GM21367 (cell line): Measurements from ENCODE around the gene RIN3.
"Not testable (repeated sequence)": the region's sequence is repeated elsewhere in the genome, so short reads cannot be mapped to it uniquely, and the experiment has no call there.

ENCODE experiments used
- ATAC-seq: cut with Tn5 transposase; IDR thresholded peaks from one replicate; pipeline ENCODE4 v1.9.1; 2021; ENCODE audit not compliant: unreplicated experiment

The RIN3 gene

DNA sequence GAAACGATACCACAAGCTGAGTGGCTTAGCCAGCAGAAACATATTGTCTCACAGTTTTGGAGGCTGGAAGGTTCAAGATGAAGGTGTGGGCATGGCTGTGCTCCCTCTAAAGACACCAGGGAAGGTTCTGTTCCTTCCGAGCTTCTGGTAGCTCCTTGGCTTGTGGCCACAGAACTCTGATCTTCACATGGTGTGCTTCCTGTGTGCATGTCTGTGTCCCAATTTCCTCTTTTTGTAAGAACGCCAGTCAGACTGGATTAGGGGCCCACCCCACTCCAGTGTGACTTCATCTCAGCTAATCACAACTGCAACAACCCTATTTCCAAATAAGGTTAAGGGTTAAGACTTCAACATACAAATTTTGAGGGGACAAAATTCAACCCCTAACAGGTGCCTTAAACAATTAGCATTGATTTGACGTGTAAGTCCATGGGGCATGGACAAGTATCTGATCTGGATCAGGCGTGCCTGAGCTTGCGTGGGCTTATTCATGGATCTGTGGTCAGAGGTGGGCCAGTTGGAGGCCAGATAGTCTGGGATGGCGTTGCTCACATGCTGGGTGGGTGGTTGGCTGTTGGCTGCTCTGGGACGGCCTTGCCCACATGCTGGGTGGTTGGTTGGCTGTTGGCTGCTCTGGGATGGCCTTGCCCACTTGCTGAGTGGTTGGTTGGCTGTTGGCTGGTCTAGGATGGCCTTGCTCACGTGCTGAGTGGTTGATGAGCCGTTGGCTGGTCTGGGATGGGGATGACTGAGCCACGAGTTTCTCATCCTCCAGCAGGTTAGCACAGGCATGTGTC is 146.4 kb downstream of the RIN3 start:
- no peak for ATAC-seq

DNA sequence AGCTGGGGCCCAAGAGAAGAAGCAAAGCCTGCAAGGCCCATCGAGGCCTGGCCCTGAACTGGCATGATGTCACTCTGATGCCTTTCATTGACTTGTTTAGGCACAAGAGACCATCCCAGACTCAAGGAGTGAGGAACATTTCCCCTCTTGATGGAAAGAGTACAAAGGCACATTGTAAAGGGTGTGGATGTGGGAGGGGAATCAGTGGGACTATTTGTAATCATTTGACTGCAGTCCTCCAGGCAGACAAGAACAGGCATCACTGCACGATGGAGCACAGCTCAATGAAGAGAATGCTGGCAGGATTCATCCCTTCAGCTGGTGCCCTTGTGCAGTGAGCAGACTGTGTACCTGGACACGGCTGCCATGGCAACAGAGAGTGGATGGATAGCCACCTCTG is 147.0 kb downstream of the RIN3 start:
- no peak for ATAC-seq

DNA sequence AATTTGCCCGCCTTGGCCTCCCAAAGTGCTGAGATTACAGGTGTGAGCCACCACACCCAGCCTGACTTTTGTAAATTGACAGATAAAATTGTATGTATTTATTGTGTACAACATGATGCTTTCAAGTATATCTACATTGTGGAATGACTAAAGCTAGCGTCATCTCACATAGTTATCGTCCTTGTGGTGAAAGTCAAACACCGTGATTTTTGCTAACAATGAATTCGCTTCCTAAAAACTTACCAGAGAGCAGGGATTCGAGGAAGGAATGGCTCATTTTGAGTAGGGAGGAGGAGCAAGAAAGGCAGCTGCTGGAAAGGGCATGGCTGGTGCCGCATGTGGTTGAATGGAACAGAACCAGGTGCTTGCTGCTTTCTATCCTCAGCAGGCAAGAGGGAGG is 149.5 kb downstream of the RIN3 start:
- no peak for ATAC-seq

DNA sequence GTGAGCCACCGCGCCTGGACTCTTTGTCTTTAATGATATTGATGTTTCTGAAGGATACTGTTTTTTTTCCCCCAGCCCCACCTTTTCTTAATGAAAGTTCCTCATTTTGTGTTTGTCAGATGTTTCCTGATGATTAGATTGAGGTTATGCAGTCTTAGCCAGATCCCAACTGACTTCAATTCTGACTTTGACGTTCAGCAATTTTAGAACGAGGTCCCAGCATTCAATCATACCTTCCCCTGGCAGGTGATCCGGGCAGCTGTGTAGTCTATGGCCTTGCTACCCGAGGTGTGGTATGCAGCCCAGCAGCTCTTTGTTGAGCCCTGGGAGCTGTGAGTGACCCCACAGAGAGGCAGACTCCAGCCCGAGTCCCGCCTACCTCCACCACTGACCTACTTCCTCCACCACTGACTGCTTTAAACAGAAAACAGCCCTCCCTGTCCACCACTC is 152.1 kb downstream of the RIN3 start:
- no peak for ATAC-seq

DNA sequence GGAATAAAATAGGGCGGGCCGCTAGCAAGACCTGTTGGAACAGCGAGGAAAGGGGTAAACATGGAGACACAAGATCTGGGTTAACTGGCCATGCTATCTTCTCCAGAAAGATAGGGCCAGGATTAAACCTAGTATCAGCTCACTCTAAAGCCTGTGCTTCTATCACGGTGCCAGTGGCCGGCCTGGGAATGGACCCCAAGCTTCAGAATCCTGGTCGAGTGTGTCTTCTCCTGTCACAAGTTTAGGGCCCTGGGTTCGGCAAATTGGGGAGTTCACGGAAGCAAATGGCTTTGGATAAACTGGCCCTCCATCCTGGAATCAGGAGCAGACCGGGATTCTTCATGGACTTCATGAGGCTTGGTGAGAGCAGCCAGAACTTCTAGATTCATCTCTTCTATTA is 152.7 kb downstream of the RIN3 start:
- ATAC-seq, result no peak

DNA sequence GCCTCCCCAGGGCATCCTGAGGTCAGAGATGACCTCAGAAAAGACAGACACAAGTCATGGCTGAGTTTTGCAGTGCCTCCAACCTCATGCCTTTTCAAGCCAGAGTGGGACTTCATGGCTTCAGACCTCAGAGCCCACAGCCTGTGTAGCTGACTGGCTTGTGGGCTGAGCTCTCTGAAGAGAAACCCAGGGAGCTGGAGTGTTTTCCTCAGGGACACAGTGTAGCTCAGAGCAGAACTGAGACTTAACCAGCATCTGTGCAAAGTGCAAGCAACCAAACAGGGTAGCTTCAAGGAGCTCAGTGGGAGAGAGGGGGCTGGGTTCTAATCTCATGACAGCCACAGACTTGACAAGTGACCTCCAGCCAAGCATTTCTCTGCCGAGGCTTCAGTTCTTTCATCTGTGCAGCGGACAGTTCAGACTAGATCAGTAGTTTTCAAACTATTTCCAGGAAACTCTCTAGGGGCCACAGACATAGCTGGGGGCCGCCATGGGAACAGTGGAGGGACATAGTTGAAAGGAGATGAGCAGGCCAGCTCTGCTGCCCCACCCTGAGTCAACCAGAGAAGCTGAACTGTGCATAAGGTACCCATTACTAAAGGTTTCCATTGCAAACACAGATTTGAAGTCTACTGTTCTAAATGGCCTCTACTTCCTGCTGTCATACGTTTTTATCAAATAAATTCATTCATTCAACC is 154.8 kb downstream of the RIN3 start:
- peak; percentile 42 for ATAC-seq

DNA sequence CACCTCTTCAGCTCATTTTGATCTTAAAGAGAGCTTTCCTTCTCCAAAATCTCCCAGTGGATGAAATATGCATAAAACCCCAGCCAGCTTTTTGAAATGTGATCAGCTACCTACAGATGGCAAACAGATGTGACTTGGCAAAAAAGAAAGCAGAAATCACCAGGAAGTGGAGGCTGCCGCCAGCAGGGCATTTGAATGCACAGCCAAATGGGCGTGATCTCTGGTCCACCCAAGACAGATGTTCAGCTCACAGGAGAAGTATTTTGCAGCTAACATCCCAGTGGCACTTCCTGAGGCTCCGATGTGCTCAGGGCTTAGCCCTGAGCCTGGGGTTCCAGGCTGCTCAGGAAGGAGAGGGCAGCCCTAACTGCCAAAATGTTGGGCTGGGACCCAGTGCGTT is 156.6 kb downstream of the RIN3 start:
- ATAC-seq, result no peak

DNA sequence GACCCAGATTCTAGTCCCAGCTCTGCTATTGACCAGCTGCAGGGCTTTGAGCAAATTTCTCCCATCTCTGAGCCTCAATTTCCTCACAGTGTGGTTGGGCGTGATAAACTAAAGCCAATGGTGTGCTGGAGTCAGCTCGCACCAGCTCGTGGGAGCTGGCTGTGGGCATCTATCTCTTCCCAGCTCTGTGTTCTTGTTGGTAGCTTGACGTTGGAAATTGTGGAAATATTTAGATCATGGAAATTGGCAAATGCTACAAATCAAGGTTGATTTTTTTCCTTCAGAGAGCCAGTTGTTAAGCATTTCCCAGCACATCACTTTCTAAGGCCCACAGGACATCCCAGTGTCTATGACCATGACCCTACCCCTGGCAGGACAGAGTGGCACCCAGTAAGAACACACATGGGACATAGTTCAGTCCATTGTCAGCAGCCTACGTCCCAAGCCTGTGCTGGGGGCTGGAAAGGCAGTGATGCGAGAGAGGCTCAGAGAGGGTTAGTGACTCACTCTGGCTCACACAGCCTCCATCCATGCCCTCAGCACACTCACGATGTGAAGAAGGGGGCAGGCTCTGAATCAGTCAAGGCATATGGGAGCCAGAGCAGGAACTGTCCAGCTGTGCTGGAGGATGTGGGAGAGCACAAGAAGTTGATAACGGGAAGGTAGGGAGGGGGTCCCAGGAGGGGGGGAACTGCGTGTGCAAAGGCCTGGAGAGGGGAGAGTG is 157.2 kb downstream of the RIN3 start:
- ATAC-seq, result no peak

DNA sequence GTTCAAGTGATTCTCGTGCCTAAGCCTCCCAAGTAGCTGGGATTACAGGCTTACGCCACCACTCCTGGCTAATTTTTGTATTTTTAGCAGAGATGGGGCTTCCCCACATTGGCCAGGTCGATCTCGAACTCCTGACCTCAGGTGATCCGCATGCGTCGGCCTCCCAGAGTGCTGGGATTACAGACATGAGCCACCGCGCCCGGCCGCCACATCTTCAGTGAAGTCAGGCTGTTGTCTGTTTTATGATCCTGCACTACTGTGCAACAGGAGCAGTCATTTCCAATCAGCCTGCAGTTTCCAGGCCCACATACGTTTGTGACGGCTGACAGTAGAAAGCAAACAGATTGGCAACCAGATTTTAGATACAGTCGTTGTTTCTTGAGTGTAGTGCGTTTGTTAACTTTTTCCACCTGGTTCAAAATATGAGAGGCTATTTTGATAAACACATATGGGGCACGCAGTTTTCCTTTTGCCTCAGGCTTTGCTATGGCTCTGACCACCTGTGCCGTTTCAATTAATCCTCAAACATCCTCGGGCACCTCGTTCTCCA is 160.1 kb downstream of the RIN3 start:
- ATAC-seq, result no peak

DNA sequence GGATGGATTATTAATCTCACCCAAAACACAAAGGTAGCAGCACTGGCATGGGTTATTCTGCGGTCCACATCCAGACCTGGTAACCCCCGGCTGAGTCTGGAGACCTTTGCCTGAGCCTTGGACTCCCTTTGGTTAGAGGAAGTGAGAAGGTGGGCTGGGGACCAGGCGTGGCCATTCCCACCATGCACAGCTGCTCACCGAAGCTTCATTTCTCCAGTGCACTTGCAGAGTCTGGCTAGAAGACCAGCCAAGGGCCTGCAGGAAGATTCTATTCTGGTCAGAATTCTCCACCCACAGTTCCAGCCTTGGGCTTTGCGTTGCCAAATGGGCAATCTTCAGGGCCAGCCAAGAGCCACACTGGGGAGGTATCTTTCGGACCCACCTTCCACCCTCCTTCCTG is 161.8 kb downstream of the RIN3 start:
- ATAC-seq, result no peak

DNA sequence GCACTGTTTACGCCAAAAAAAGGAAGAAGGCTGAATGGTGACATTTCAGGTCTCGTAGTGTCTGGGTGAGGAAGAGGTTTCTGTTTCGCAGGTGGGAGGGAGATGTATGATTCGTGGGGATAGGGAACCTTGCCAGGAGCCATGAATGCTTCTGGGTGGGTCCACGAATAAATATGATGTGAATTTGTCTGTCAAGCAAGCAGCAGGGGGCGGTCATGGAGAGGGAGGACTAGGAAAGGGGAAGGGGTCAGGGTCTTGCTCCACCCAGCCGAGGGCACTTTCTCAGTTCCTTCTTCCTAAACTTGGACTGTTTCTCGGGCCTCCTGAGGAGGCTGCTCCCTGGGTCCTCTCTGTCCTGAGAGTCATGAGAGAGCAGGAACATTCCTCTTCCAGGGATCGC is 162.4 kb downstream of the RIN3 start:
- no peak for ATAC-seq

DNA sequence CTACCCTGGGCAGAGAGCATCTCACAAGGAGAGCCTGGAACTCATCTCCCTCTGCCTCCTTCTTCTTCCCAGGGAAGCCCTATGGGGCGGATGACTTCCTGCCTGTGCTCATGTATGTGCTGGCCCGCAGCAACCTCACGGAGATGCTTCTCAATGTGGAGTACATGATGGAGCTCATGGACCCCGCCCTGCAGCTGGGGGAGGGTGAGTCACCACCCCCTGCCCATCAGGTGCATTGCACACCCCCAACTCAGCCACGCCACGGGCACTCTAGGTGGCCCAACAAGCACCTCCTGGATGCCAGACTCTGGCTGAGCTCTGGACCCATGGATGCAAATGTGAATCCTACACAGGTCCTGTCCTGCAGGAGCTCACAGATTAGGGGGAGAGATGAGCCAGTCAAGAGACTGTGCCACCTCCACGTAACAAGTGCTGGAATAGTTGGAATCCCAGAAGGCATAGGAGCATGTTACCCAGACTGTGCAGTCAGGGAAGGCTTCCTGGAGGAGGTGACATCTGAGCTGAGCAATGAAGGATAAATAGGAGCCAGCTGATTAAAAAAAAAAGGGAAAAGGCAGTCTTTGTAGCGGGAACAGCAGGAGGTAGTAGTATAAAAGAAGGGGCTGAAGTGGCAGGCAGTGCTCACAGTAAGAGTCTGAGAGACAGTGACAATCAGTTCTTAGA is 163.0 kb downstream of the RIN3 start:
- ATAC-seq, result no peak

DNA sequence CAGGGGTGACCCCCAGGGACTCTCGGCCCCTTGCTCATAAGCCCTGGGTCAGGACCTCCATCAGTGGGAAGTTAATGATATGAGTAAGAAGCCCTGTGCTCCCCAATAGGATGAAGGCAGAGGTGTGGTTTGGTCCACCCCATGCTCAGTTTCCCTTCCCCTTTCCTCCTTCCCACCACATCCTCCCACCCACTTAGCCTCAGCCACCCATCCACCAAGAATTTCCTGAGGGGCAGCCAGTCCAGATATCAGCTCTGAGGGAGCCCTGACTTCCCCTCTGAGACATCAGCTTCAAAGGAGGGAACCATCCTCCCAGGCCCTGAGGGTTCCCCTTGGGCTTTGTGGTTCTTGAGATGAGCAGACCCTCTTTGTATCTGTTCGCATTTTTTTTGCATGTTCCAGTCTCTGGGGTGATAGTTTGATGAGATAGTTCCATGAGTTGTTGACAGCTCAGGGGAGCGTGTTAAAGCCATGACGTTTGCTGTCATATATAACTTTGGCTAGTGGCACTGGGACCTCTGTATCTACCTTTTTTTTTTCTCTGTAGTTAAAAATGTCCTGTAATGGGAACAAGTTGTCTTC is 163.6 kb downstream of the RIN3 start:
- peak; percentile 81 for ATAC-seq

DNA sequence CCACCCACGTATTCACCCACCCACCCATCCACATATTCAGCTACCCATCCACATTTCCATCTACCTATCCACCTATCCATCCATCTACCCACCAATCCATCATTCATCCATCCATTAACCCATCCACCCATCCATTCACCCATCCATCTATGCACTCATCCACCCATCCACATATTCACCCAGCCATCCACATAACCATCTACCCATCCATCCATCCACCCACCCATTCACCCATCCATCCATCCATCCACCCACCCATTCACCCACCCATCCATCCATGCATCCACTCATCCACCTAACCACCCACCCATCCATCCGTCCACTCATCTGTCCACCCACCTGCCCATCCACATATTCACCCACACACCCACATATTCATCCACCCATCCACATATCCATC is 164.4 kb downstream of the RIN3 start:
- no peak for ATAC-seq

DNA sequence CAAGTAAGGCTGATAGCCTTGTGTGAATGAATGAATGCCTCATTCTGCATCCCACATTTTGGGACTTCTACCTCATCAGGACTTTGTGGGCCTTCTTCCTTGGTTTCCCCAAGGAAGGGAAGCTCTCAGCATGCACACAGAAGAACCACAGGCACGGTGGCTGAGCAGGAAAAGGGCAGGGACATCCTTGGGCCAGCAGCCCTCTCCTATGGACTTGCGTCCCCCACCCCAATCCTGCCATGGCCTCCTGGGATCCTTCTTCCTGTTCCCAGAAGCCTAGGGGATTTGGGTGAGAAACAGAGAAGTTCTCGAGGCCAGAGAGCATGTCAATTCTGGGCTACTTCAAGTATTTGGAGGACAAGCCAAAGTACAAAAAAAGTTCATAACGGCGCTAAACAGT is 165.2 kb downstream of the RIN3 start:
- no peak for ATAC-seq

DNA sequence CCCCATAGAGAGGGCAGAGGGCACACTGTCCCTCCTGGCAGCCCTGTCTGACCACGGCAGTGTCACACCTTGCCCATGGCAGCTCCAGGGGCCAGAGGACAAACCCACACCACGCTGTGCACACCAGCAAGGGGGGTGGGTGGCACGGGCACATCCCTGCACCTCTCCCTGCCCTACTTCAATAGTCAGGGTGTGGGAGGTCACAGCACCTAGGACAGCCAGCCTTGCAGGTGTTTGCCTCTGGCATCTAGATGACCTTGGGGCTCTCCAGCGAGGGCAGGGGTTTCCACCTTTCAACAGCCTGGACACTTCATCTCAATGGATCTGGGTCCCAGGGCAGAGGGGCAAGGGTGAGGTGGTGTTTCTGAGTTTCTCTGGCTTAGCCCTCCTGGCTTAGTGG is 165.7 kb downstream of the RIN3 start:
- no peak for ATAC-seq

DNA sequence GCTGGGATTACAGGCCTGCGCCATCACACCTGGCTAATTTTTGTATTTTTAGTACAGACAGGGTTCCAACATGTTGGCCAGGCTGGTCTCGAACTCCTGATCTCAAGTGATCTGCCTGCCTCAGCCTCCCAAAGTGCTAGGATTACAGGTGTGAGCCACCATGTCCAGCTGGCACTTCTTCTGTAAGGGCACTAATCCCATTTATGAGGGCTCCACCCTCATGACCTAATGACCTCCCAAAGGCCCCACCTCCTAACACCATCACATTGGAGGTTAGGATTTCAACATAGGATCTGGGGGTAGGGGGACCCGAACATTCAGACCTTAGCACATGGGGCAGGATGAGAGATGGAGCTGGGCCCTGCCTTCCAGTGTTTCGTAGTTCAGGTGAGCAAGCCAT is 166.7 kb downstream of the RIN3 start:
- not testable (repeated sequence) for ATAC-seq

DNA sequence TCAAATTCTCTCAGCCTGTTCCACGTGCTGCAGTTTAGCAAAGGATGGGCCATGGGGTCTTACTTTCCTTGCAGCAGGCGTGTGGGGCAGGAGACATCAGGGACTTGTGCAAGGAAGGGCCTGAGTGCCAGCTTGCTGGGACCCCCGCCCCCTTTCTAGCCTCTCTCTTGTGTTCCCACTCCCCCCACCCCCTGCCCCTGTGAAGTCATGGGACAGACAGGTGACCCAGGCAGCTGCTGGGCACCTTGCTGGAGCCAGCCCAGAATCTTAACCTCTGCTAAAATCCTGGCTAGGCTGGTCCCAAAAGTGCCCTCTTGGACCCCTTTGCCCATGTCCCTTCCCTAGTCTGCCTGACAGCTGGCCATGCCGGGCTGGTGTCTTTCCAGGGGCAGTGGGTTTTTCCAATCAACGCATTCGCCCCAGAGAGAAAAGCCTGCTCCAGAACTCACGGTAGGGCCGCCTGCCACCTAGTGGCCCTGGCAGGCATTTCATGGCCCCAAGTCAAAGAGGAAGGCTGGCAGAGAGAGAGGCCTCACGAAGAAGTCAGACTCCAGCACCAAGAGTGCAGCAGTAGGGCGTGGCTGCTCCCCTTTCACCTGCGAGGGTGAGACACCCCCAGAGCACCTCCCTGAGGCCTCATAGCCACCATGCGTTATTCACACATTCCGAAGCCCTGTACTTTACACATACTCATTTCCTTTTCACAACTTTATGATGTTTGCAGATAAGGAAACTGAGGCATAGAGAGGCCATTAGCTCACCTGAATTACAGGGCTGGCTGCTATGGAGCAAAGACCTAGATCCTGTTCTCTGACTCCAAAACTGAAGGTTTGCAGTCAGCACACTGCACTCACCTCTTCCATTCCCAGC is 167.4 kb downstream of the RIN3 start:
- ATAC-seq, result no peak

DNA sequence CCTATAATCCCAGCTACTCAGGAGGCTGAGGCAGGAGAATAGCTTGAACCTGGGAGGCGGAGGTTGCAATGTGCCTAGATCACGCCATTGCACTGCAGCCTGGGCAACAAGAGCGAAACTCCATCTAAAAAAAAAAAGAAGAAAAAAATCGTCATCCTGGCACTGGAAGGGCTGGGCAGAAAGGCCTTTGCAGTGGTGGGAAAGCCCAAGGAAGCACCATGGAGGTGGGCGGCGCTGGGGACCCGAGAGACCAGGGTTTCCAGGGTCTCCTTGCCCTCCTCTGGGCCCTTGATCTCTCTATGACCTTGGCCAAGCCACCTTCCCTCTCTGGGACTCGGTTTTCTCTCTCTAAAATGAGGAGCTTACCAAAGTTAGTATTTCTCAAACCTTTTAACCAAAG is 169.5 kb downstream of the RIN3 start:
- no peak for ATAC-seq
